Activated T-cell treated with anti-CD3 and anti-CD28 coated beads, Interleukin-2, amount 50 U/mL, for 48 hours (primary cell): ENCODE data around the gene PIP5KL1.
A peak's percentile ranks its signal among the peaks of the same experiment; 100 is the strongest.

Source experiments
- DNase-seq, 2 experiments: peaks; one replicate each; pipeline ENCODE4 v3.0.0-alpha.2; 2020

Gene PIP5KL1

DNA sequence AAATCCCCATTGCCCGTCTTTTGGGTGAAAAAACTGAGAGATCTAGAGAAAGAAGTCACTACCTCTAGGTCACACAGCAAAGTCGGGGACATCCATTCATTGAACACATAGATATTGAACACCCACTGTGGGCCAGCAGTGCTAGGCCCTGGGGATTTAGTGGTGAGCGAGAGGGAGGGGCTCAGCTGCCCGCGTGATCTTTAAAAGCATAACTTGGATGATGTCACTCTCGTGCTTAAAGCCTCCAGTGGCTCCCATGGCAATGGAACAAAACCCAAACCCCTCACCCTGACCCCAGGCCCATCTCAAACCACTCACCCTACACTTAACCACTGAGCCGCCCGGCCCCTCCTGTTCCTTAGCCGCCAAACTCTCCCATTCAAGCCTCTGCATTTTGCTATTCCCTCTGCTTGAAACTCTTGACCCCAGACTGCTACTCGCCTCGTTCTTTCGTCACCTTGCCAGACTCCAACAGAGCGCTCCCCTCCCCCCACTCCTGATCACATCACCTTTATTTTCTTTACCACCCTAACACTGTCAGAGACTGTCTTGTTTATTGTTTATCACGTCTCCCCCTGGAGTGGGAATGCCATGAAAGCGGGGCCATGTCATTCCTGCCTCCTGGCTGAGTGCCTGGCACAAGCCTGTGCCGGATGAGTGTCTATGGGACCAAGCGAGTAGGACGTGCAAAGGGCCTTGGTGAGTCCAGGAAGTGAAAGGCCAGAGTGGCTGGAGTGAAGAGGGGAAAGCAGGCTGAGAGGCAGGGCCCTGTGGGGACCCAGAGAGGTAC lies 710 bp upstream of the PIP5KL1 start:
- no peak for DNase-seq

DNA sequence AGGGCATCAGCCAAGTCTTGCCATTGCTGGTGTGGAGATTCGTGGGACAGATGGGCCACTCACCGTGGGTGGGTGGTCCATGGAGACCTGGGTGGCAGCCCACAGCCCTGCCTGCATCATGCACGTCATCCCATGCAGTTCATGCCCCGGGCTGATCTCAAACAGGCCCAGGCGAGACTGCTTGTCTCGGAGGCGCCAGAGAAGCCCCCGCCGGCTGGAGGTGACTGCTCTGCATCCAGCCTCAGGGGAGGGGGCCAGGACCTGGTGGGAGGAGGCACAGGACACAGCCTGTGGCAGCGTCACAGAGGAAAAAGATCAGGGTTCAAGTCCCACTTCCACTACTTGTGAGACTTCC lies 975 bp downstream of the PIP5KL1 start:
- no peak for DNase-seq

DNA sequence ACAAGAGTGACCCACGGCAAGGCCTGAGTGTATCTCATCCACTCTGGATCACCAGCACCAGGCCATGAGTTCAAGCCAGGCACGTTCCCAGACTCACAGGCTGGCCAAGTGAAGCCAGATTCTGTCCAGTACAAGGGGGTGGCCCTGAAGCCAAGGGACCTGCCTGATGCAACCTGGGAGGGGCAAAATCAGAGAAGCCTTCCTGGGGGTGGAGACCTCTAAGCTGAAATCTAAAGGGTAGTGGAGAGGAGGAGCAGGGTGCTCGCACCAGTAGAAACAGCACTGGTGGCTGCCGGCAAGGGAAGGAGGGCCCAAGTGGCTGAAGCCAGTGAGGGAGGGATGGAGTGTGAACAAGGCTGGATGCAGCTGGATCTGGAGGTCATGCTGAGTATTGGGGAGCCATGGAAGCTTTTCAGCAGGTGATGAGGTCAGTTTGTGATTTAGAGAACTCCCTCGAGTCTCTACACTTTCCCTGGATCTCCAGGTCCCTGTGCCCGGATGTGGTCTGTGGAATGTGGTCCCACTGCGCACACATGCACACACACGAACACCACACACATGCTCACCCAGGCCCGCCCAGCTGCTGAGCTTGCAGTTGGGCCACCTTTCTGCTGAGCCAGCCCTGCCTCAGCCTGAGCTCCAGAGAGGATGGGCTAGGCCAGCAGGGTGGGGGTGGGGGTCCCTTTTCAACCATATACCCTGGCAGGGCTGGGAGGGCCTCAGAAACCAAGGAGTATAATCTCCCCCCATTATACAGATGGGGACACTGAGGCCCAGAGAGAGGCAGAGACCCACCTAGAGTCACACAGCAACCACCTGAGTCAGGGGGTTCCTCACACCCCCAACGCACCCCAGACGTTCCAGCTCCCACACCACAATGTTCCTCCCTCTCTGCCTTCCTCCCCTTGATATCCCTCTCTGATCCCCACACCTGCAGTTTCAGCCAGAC lies 1.6 kb downstream of the PIP5KL1 start:
- no peak for DNase-seq

DNA sequence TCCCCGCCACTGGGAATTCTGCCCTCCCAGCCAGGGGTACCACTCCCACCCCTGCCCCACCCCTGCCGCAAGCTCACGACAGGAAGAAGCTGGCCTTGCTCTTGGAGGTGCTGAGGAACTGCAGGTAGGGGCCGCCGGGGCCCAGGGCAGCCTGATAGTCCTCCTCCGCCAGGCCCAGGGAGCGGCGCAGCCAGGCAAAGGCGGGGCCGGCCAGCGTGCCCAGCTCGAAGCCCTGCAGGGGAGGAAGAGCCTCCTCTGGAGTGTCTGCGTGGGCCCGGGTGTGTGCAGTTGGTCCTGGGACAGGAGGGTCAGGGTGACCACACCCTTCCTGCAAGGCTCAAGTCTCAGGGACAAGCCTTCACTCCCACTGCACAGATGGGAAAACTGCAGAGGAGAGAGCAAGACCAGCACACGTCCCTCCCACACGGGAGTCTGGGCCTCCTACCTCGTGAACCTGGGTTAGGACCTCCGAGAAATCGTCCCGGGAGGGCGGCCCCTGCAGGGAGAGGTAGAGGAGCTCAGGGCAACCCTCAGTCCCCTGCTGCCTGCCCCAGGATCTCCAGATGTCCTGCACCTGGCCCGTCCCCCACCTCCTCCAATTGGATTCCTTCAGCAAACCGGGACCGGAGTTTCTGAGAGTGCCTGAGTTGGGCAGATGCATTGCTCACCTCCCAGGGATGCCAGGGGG lies 2.4 kb downstream of the PIP5KL1 start:
- DNase-seq: peak in 1 of 2 experiments; percentile 41

DNA sequence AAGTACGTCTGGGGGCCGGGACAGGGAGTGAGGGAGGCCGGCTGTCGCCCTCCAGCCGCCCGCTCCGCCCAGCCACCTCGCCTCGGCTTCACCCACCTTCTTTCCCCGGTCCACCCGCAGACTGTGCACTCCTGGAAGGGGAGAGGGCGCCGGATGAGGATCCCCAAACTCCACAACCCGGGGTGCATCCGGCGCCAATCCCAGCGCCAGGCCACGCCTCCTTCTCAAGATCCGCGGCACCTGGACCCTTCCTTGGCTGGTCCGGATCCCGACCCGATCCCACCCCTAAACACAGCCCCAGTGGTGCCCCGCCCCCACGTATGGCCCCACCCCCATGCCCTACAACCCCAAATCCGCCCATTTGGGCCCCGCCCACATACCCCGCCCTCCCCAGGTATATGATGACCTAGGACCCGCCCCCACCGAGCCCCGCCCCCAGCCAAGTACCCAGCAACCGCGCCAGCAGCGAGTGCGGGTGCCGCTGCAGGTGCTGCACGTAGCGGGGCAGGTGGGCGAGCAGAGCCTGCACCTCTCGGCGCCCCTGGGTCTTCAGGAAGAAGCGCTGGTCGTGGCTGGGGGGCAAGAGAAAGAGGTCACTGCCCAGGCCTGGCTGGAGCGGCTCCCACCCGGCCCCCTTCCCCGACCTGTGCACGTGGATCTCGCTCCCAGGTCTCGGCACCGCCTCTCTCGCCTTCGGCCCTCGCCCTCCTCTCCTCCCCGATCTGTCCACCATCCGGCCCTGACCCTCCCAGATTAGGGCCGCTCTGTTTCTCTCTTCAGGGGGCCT lies 3.2 kb downstream of the PIP5KL1 start:
- DNase-seq: peak; percentile 77 to 81

DNA sequence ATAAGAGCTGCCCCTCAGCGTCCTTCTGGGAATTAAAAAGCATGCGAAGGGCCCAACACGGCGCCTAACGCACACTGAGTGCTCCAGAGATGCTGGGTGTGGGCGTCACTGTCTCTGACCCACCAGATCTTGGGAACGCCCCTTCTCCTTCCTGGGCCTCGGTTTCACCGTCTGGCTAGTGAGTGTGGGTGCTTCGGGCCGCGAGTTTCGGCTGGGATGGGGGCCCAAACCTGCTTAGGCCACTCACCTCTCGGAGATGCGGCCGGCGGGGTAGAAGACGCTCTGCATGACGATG lies 3.7 kb downstream of the PIP5KL1 start:
- no peak for DNase-seq

DNA sequence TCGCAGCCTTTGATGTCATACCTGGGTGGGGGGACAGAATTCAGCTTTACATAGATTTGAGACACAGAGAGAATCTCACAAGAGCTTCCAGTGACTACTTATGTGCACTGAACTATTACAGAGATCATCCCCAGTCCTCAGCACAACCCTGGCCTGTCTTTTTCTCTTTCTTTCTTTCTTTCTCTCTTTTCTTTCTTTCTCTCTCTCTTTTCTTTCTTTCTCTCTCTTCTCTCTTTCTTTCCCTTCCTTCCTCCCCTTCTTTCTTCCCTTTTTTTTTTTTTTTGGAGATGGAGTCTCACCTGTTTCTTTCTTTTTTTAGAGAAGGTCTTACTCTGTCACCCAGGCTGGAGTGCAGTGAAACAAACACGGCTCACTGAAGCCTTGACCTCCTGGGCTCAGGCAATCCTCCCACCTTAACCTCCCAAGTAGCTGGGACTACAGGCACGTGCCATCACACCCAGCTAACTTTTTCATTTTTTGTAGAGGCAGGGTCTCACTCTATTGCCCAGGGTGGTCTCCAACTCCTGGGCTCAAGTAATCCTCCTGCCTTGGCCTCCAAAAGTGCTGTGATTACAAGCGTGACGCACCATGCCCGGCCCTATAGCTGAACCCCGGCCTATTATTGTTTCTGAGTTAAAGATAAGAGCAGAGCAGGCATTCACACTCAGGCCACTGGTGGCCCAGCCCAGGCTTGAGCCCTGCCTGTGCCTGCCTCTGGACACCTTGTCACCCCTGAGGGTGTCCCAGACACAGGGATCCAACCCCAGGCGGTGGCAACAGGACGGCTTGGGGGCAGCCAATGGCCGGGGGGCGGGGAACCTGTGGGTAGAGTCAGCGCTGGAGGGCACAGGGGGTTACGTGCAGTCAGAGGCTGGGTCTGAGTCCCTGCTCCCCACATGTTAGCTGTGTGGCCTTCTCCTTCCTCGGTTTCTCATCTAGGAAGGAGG lies 4.3 kb downstream of the PIP5KL1 start:
- DNase-seq: no peak

DNA sequence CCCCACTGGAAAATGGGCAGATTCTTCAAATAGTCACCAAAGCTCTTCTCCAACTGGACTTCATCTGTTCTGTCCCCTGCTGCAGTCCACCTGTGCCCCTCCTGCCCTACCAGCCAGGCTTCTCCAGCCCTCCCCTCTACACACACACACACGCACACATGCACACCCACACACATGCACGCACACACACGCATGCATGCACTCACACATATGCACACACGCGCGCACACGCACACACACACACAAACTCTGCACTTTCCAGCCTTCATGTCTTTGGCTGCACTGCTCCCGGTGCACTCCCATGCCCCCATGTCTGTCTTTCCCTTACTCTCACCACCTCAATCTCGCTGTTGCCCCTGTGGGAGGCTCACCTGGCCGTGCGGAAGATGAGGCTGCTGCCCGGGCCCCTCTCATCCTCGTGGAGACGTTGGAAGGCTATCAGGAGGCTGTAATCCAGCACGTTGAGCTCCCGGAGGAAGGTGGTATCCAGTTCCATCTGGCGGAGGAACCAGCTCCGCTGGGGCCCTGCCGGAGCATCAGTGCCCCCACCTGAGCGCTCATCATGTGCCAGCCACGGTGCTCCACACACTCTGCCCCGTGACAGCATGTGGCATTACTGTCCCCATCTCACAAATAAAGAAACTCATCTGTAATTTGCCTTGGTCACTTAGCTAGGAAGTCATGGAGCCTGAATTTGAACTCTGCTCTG lies 5.7 kb downstream of the PIP5KL1 start:
- DNase-seq: no peak

DNA sequence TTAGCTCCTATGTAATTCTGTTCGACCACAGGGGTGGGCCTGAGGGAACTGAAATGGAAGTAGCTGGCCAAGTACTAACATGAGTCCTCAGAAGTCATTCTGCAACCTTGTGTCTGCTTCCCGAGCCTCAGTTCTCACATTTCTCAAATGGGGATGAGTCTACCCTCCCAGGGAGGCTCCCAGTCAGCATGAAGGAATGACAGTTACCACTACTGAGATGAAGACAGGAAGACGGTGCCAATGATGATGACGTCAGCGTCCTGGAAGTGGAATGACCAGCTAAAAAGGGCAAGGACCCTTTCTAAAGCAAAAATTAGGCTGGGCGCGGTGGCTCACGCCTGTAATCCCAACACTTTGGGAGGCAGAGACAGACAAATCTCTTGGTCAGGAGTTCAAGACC lies 6.8 kb downstream of the PIP5KL1 start:
- DNase-seq: no peak

DNA sequence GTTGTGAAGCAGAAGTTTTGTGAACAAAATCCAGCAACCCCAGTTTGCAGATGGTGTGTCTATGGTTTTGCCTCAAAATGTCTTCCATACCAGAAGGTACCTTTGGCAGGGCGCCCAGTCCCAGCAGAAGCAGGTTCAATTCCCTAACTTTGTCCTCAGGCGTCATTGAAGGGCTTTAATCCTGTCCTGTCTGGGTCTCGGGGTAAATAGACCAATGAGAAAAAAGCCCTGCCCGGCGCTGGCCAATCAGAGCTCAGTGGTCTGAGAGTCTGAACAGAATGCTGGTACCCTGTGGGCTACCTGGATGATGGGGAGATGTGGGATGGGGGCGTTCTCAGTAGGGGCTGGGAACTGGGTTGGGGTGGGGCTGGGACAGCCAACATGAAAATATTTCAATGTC lies 7.5 kb downstream of the PIP5KL1 start:
- DNase-seq: no peak

DNA sequence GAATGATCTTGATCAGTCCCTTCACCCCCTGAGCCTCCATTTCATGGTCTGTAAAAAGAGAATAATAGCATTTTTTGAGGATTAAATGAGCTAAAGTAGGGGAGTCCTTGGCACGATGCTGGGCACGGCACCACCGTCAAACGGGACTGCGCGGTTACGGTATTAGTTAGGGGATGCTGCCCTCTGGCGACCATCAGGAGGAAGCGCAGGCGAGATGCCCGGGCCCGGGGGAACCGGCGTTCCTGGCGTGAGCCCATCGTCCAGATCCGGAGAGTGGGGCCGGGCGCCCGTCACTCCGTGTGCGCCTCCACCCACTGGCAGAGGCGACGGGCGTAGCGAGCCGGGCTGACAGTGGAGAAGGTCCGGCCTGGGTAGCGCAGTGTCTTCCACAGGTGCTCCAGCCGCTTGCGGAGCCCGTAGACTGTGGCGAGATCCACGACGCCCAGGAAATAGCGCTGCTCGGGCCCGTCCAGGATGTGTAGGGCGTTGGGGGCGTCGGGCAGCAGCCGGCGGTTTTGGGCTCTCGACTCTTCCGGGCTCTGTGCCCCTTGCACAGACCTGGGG lies 8.9 kb downstream of the PIP5KL1 start:
- DNase-seq: peak; percentile 89 to 90

DNA sequence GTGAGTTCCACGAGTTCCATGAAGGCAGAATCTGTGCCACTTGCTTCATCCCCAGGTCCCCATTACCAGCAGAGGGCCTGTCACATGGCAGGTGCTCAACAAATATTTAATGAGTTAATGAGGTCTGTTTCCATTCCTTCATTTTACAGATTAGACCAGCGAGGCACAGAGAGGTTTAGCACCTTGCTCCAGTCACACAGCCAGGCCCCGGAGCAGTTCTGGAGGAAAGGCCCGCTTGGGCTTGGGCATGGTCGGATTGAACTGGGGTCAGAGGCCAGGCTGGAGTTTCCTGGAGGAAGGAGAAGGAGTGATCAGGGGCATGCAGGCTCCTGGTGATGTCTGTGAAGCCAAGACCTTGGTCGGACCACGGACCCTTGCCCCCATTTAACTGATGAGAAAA lies 9.8 kb downstream of the PIP5KL1 start:
- DNase-seq: no peak

DNA sequence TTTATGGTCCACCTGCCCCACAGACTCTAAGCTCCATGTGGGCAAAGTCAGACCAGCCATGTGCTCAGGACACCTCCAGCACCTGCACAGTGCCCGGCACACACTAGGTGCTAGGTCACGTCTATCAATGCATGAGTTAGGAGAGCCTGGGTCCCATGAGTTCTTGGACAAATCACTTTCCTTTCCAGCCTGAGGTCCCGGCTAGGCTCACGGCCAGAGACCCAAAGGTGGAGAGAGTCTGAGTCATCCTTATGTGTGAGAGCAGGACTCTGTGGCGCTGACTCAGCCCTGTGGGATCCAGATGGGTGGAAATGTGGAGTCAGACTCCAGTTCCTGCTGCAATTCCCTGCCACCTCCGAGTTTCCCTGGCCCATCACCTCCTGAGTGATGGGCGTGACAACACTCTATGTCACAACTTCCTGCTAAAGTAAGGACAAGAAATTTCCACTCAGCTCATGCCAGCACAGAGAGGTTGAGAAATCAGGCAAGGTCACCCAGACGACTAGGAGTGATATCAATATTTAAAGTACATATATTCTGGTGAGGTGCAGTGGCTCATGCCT lies 11.2 kb downstream of the PIP5KL1 start:
- DNase-seq: peak; percentile 53 to 66

DNA sequence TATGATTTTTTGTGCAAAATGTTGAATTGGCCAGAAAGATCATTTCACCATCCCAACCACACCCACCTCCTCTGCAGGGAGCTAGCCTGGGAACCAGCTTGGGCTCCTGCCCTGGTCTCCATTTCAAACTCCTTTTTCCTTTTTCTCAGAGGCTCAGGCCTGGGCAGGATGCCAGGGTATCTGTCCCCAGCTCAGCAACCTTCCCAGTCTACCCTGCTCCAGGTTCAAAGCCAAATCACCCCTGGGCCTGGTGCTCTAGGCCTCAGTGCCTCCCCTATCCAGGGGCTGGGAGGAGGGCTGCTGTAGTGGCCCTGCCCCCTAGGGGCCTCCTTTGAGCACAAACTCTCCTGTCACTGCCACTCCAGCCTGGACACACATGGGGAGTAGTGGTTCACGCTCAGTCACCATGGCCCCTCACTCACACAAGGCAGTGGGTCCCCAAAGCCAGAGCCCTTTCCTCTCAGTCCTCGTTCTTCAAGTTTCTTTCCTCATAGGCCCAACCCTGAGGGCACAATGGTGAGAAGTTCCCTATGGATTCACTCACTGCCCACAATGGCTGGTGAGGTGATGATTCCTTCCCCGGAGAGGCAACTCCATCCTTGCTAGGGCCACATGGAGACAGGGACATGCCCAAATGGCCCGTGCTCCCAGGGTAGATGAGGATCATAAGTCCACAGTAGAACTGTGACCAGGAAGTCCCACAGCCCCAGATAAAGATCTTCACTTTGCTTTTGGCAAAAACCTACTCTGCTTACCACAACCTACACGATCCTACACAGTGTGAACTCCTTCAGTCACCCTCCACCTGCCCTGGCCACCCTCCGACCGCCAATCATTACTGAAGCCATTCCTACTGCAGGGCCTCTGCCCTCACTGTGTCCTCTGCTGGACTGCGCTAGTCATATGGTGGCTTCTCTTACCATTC lies 12.1 kb downstream of the PIP5KL1 start:
- DNase-seq: no peak

DNA sequence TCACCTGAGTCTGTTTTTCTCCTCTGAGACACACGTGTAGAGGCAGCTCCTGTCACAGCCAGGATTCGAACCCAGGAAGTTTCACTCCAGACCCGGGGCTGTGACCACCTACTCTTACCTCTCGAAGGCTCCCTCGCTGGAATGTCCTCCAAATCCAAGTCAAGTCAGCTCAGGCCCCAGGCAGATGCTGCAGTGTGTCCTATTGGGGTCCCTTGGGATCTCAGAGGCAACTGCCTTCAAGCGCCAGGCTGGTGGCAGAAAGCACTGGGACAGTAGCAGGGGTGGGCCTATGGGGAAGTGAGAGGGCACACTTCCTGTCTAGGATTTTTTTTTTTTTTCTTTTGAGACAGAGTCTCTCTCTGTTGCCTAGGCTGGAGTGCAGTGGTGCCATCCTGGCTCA lies 13.0 kb downstream of the PIP5KL1 start:
- no peak for DNase-seq

DNA sequence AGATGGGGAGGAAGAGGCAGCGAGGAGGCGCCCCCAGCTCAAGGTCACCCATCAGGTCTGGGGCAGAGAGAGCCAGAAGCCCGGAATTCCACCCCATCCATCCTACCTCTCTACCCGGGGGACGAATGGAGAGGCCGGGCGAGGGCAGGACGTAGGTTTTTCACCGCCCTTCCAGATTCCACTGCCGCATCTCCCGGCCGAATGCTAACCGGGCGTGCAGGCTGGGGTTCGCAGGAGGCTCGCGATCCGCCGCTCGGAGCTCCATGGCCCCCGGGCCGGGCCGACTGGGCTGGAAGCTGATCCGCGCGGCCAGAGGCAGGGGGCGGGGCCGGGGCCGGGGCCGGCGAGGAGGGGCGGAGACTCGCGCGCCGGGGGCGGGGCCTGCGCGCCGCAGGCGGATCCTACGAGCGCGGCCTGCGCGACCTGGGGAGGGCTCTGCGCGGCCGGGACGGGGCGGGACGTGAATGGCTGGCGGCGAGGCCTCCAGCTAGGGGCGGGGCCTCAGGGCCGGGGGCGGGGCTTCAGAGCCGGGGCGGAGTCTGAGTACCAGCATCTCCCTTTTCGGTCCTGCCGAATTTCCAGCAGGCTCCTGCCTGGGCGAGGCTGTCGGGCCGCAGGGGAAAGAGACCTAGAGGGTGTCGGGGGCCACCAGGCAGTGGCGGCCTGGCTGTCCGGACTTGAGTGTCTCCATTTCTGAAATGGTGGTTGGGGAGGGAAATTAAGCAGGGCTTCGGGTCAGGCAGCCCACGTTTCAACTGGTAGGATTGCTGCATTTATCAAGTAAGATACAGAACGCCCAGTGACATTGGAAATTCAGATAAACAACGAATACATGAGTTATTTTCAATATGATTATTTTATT lies 13.6 kb downstream of the PIP5KL1 start, which contains the start of gene ST6GALNAC4:
Gene ST6GALNAC4 (minus strand): TSS at position 322 of the 862 bp plus-strand sequence. CDS start 622 bp downstream, outside the sequence.
- peak; percentile 97 to 98 for DNase-seq

DNA sequence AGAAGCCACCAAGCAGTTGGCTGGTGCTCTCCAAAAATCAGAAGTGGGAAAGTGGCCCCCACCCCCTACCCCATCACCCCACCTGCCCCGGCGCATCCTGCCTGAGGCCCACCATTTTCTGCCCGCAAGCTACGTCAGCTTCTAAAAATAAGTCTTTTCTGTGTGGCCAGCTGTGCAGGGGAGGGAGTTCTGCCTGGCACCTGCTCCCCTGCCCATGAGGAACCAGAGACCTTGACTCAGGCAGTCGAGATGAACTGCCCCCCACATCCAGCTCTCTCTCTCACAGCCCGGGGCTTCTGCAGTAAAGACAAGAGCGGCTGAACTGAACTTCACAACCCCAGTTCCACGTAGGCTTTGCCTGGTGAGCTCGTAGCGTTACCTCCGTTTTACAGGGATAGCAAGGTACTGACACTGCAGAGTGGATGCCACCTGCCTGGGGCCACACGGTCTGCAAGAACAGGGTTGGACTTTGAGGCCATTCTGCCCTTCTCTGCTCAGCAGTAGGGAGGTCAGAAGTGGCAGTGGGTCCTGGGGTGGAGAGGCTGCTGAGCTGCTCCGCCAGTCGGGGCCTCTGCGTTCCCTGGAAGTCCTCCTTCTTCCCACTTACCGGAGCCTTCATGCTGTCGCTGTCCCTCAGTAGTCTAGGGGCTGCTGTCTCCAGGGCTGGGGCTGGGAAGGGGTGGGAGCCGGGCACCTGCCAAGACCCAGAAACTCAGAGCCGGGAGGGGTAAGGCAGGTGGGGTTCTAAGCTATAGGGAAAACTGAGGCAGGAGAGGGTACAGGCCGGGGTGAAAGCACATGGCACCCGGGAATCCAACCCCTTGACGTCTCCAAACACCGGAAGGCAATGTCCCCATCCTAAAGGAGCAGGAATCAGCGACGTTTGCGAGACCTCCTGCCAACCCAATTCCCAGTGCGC lies 14.5 kb downstream of the PIP5KL1 start:
- DNase-seq: peak in 1 of 2 experiments; percentile 59
